Urinary bladder (tissue), 4 donors: ENCODE results near the gene ST3GAL4. TPM values are rescaled to one million over a fixed set of nuclear protein-coding genes. Genes with fewer than 3 reads are reported as not detected.

Source experiments
- DNase-seq: peaks from one replicate; pipeline ENCODE4 v3.0.0-alpha.2; 2015; ENCODE audit errors: extremely low spot score
- H3K27ac ChIP-seq: one replicate; pipeline ENCODE4 v1.5.1; 2013; ENCODE audit warnings: low read depth, mild to moderate bottlenecking, moderate library complexity
- H3K36me3 ChIP-seq: one replicate; pipeline ENCODE4 v1.6.1; 2013; ENCODE audit warnings: mild to moderate bottlenecking, moderate library complexity; ENCODE audit not compliant: insufficient read depth
- H3K4me1 ChIP-seq: one replicate; pipeline ENCODE4 v1.6.1; 2013; ENCODE audit warnings: mild to moderate bottlenecking, moderate library complexity; ENCODE audit not compliant: insufficient read depth
- H3K4me3 ChIP-seq: one replicate; pipeline ENCODE4 v1.5.1; 2013; ENCODE audit warnings: low read depth, low read length
- WGBS: extraction: QIAGEN DNeasy Blood & Tissue Kit; methylation state at CpG from one replicate; pipeline ENCODE4 v1.1.7; 2013; 5-methylcytosine and 5-hydroxymethylcytosine counted together
- polyA plus RNA-seq: library from polyadenylated mRNA; stranded (reverse); fragments of 200-250 nt; gene quantifications from one replicate; pipeline ENCODE4 v1.2.3, GENCODE V29; 2013
- total RNA-seq: library from RNA; depleted of rRNA; stranded (reverse); fragments of >200 nt; gene quantifications from one replicate; pipeline ENCODE4 v1.2.3, GENCODE V29; 2014
- donor health status: healthy with polysubstance abuse.
- donor health status: healthy.

The ST3GAL4 gene
- total and polyA plus RNA-seq, 2 donors, result 35.2 to 48.5 TPM

GRCh38 chr11:126396965-126397364, 41.5 kb downstream of the ST3GAL4 start:
- H3K4me1 ChIP-seq, result peaks cover 4% of the 10 kb centered on the region
- no peak for DNase-seq
- no peaks in the 10 kb centered on the region for H3K36me3 ChIP-seq
- 67% methylated on average over 4 of the region's 4 CpGs for WGBS
- no peak overlapping the region for H3K4me3 ChIP-seq
- no peak overlapping the region for H3K27ac ChIP-seq

GRCh38 chr11:126398296-126398695, 42.8 kb downstream of the ST3GAL4 start:
- Histone ChIP-seq H3K4me1 (peaks cover 2% of the 10 kb centered on the region), H3K4me3 (no peak overlapping the region), H3K36me3 (no peaks in the 10 kb centered on the region), H3K27ac (no peak overlapping the region)
- DNase-seq, result no peak
- 95% methylated on average over 4 of the region's 4 CpGs for WGBS

GRCh38 chr11:126398721-126399120, 43.2 kb downstream of the ST3GAL4 start:
- 97% methylated on average over 1 of the region's 1 CpG for WGBS
- DNase-seq, result no peak
- Histone ChIP-seq H3K4me3 (no peak overlapping the region), H3K27ac (no peak overlapping the region), H3K4me1 (peaks cover 2% of the 10 kb centered on the region), H3K36me3 (no peaks in the 10 kb centered on the region)

- Histone ChIP-seq H3K4me3 (no peak overlapping the region), H3K36me3 (no peaks in the 10 kb centered on the region), H3K27ac (no peak overlapping the region), H3K4me1 (no peaks in the 10 kb centered on the region)
- DNase-seq, result no peak
These were observed 44.5 kb downstream of the ST3GAL4 start for GRCh38 chr11:126400019-126400418.

GRCh38 chr11:126400479-126400878, 45.0 kb downstream of the ST3GAL4 start:
- no peak overlapping the region for H3K27ac ChIP-seq
- H3K4me1 ChIP-seq, result no peaks in the 10 kb centered on the region
- DNase-seq, result no peak
- whole genome bisulfite sequencing, result 96% methylated on average over 6 of the region's 6 CpGs
- H3K36me3 ChIP-seq, result no peaks in the 10 kb centered on the region
- no peak overlapping the region for H3K4me3 ChIP-seq

DNA sequence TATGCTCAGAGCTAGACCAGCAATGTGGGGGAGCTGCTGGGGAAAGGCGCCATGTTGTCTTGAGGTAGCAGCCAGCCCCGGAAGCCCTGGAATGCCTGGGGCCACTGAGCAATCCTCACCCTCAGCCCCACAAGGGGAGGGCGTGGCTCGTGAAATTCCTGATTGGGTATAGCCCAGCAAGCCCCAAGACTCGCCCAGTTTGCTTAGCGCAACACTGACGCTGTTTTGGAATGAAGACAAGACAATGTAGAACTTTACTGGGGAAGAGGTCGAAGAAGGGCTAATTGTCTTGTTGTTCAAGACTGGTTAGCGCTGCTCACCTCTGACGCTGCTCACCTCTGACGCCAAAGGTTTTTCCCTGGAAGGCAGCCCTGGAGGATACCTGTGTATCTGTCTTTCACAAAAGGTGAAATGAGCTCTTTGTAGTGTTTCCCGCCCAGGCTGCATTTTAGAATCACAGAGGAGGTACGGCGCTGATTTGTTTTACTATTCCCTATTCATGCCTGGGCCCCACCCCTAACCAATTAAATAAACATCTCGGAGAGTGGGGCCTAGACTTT, 47.6 kb downstream of the ST3GAL4 start:
- 82% methylated on average over 15 of the region's 15 CpGs for WGBS
- H3K4me3 ChIP-seq, result no peak overlapping the region
- H3K27ac ChIP-seq, result peak overlapping the region; percentile 54
- no peaks in the 10 kb centered on the region for H3K36me3 ChIP-seq
- no peaks in the 10 kb centered on the region for H3K4me1 ChIP-seq
- DNase-seq, result no peak

- no peak overlapping the region for H3K4me3 ChIP-seq
- peak overlapping the region; percentile 27 for H3K27ac ChIP-seq
- DNase-seq, result no peak
- peaks cover 2% of the 10 kb centered on the region for H3K36me3 ChIP-seq
- H3K4me1 ChIP-seq, result no peaks in the 10 kb centered on the region
- WGBS, result 88% methylated on average over 8 of the region's 8 CpGs
These were observed 48.2 kb downstream of the ST3GAL4 start for GRCh38 chr11:126403658-126404057.

- WGBS, result 80% methylated on average over 5 of the region's 5 CpGs
- Histone ChIP-seq H3K27ac (no peak overlapping the region), H3K36me3 (peaks cover 2% of the 10 kb centered on the region), H3K4me1 (no peaks in the 10 kb centered on the region), H3K4me3 (no peak overlapping the region)
- DNase-seq, result no peak
These were observed 48.9 kb downstream of the ST3GAL4 start for GRCh38 chr11:126404367-126404766.

GRCh38 chr11:126405374-126405773, 49.9 kb downstream of the ST3GAL4 start:
- H3K4me1 ChIP-seq, result no peaks in the 10 kb centered on the region
- H3K36me3 ChIP-seq, result peaks cover 2% of the 10 kb centered on the region
- DNase-seq, result no peak
- WGBS, result 86% methylated on average over 3 of the region's 3 CpGs
- H3K4me3 ChIP-seq, result no peak overlapping the region
- H3K27ac ChIP-seq, result peak overlapping the region; percentile 40

DNA sequence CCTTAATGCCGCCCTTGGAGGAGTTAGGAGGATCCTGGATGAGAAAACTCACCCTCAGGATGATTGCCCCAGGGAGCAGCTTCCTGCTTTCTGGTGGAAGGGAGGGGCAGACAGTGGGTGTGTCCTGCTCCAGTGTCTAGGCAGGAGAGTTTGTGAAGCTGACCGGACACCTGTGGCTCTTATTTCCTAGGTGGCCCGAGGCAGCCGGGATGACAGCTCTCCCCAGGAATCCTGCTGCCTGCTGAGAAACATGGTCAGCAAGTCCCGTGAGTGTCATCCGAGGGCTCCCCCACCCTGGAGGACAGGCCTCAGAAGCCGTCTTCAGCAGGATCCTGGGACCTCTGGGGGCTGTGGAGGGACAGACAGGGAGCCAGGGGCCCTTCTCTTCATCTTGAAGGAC, 50.4 kb downstream of the ST3GAL4 start:
- Histone ChIP-seq H3K4me3 (no peak overlapping the region), H3K4me1 (no peaks in the 10 kb centered on the region), H3K36me3 (peaks cover 2% of the 10 kb centered on the region), H3K27ac (peak overlapping the region; percentile 40)
- no peak for DNase-seq
- WGBS, result 85% methylated on average over 7 of the region's 7 CpGs

- Histone ChIP-seq H3K27ac (peak overlapping the region; percentile 5), H3K36me3 (peaks cover 2% of the 10 kb centered on the region), H3K4me1 (no peaks in the 10 kb centered on the region), H3K4me3 (no peak overlapping the region)
- WGBS, result 87% methylated on average over 8 of the region's 8 CpGs
- DNase-seq, result no peak
These were observed 50.9 kb downstream of the ST3GAL4 start for GRCh38 chr11:126406368-126406767.

DNA sequence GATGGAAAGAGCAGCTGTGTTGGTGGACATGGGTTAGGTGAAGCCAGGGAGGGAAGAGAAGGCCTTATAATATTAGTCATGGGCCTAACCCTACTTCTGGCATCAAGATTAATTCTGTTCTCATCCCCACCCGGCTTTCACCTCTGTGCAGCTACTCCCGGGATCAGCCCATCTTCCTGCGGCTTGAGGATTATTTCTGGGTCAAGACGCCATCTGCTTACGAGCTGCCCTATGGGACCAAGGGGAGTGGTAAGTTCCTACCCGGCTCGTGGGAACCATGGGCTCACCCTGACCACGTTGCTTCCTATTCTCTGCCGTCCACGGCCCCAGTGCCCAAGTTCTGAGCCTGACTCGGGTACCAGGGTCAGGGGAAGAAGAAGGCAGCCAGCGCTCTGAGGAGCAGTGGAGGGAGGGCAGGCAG, 51.6 kb downstream of the ST3GAL4 start:
- Histone ChIP-seq H3K27ac (peak overlapping the region; percentile 13), H3K36me3 (peaks cover 2% of the 10 kb centered on the region), H3K4me1 (no peaks in the 10 kb centered on the region), H3K4me3 (no peak overlapping the region)
- 82% methylated on average over 12 of the region's 12 CpGs for WGBS
- no peak for DNase-seq

DNA sequence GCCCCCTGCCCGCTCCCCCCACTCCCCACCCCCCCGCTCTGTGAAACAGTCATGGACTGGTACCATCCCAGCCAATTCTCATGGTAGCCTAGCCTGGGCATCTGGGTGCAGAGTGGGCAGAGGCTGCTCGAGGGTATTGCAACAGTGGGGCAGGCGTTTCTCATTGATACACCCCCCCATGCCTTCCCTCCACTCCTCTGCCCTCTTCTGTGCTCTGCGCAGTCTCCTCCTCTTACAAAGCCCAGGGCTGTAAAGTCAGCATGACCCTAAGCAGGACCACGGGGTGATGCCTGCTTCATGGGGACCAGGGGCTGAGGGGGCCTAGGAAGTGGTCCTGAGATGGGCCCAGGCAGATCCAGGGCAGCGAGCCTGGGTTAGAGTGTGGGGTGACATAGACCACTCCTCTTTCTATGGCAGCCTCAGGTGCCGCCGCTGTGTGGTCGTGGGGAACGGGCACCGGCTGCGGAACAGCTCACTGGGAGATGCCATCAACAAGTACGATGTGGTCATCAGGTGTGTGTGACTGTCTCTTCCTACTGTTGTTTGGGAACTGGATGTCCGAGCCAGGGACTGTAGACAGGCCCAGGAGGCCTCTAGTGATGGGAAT, 52.3 kb downstream of the ST3GAL4 start:
- Histone ChIP-seq H3K4me1 (no peaks in the 10 kb centered on the region), H3K36me3 (peaks cover 2% of the 10 kb centered on the region), H3K27ac (no peak overlapping the region), H3K4me3 (no peak overlapping the region)
- no peak for DNase-seq
- 93% methylated on average over 15 of the region's 15 CpGs for WGBS

- DNase-seq, result no peak
These were observed 53.0 kb downstream of the ST3GAL4 start for GRCh38 chr11:126408496-126408895.

More at GRCh38 chr11:126408496-126408895, 53.0 kb downstream of the ST3GAL4 start:
- 86% methylated on average over 12 of the region's 12 CpGs for WGBS
- no peak overlapping the region for H3K4me3 ChIP-seq
- H3K36me3 ChIP-seq, result peaks cover 2% of the 10 kb centered on the region
- H3K27ac ChIP-seq, result no peak overlapping the region
- no peaks in the 10 kb centered on the region for H3K4me1 ChIP-seq
